ENCODE measurements around the gene AMPD2. TPM values are rescaled to one million over a fixed set of nuclear protein-coding genes. Genes with fewer than 3 reads are reported as not detected.
"Not testable (repeated sequence)": the region's sequence is repeated elsewhere in the genome, so short reads cannot be mapped to it uniquely, and the experiment has no call there.

The AMPD2 gene
- total and polyA plus RNA-seq, 2 experiments from 2014 or later: 61.3 to 79.3 TPM

DNA sequence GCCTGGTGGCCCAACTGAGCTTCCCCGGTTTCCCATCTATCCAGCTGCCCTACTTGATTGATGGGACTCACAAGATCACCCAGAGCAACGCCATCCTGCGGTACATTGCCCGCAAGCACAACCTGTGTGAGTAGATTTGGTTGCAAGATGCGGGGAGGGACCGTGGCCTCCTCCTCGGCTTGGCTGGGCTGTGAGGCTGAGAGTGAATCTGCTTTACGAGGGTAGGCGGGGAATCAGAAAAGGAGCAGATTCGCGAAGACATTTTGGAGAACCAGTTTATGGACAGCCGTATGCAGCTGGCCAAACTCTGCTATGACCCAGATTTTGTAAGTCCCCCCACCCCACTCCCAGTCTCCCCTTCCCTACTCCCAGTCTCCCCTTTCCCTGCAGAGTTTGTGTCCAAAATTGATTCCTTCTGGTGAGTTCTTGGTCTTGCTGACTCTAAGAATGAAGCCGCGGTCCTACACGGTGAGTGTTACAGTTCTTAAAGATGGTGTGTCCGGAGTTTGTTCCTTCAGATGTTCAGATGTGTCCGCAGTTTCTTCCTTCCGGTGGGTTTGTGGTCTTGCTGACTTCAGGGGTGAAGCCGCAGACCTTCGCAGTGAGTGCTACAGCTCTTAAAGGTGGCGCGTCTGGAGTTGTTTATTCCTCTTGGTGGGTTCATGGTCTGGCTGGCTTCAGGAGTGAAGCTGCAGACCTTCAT is 49.8 kb downstream of the AMPD2 start:
- Histone ChIP-seq H3K79me2 (ENCODE audit: insufficient read depth) (no peaks in the 10 kb centered on the region), H3K4me1 (ENCODE audit: insufficient read depth) (peaks cover 5% of the 10 kb centered on the region; the same call in 1 of the 2 replicates), H3K4me2 (ENCODE audit: unreplicated experiment) (no peak overlapping the region), H3F3A (ENCODE audit: insufficient read depth) (no peaks in the 10 kb centered on the region), H4K20me1 (ENCODE audit: insufficient read depth) (no peaks in the 10 kb centered on the region), H3K9me2 (ENCODE audit: insufficient read depth) (no peaks in the 10 kb centered on the region), H3K9ac (no peak overlapping the region), H3K27me3 (replicated peaks; ENCODE audit: insufficient read depth) (no peaks in the 10 kb centered on the region), H3K36me3 (ENCODE audit: low read depth) (no peaks in the 10 kb centered on the region), H3K4me3 (no peak overlapping the region), H3K9me3 (ENCODE audit: low read depth) (no peaks in the 10 kb centered on the region), H3K27ac (no peak overlapping the region), H2AFZ (no peak overlapping the region)
- WGBS, 2 experiments (ENCODE audit: low coverage in 1 of 2, low lambda C conversion rate in 2 of 2, missing lambda C conversion rate in 2 of 2): 87 to 89% methylated on average over 20 to 22 of the region's 22 CpGs
- in situ Hi-C loops (cut with MboI): no loop called here
- no peak for DNase-seq
- TF ChIP-seq EZH2 (IDR thresholded peaks at IDR 0.05; ENCODE audit: insufficient read depth, poor library complexity, severe bottlenecking) (no peak), EZH2phosphoT487 (IDR thresholded peaks at IDR 0.05; ENCODE audit: insufficient read depth, low read depth) (no peak)

DNA sequence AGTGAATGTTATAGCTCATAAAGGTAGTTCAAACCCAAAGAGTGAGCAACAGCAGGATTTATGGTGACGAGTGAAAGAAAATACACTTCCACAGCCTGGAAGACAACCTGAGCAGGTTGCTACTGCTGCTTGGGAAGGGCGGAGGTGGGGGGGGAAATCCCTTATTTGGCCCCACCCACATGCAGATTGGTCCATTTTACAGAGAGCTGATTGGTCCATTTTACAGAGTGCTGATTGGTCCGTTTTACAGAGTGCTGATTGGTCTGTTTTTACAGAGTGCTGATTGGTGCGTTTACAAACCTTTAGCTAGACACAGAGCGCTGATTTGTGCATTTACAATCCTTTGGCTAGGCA is 50.3 kb downstream of the AMPD2 start:
- H3K9ac ChIP-seq; H3K79me2 ChIP-seq (ENCODE audit: insufficient read depth); H4K20me1 ChIP-seq (ENCODE audit: insufficient read depth); H3K27me3 ChIP-seq (replicated peaks; ENCODE audit: insufficient read depth); H3K4me3 ChIP-seq; H3K4me2 ChIP-seq (ENCODE audit: unreplicated experiment); H3K4me1 ChIP-seq (ENCODE audit: insufficient read depth); H2AFZ ChIP-seq; H3F3A ChIP-seq (ENCODE audit: insufficient read depth); H3K9me2 ChIP-seq (ENCODE audit: insufficient read depth); H3K36me3 ChIP-seq (ENCODE audit: low read depth); in situ Hi-C loops (cut with MboI); DNase-seq; H3K9me3 ChIP-seq (ENCODE audit: low read depth); H3K27ac ChIP-seq: not testable (repeated sequence)
- 95 to 96% methylated on average over 4 to 5 of the region's 5 CpGs for WGBS, 2 experiments (ENCODE audit: low coverage in 1 of 2, low lambda C conversion rate in 2 of 2, missing lambda C conversion rate in 2 of 2)

DNA sequence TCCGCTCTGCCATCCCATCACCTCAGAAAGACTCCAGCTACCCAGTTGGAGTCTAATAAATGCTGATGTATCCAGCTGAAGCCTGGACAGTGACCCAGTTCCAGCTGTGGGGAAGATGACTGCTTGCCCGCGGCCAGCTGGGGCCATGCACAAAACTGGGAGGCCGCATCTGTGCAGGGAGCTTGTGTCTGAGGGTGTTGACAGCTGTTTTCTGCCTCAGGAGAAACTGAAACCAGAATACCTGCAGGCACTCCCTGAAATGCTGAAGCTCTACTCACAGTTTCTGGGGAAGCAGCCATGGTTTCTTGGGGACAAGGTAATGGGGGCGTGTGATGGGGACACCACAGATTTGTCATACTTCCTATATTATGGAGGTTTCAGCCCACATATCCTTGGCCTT is 51.4 kb downstream of the AMPD2 start:
- no peak for DNase-seq
- H3K27me3 ChIP-seq (replicated peaks; ENCODE audit: insufficient read depth): no peaks in the 10 kb centered on the region
- WGBS, 2 experiments (ENCODE audit: low coverage in 1 of 2, low lambda C conversion rate in 2 of 2, missing lambda C conversion rate in 2 of 2): 88 to 94% methylated on average over 5 of the region's 5 CpGs
- H3F3A ChIP-seq (ENCODE audit: insufficient read depth): no peaks in the 10 kb centered on the region
- in situ Hi-C loops (cut with MboI): no loop called here
- no peaks in the 10 kb centered on the region for H4K20me1 ChIP-seq (ENCODE audit: insufficient read depth)
- H3K9me2 ChIP-seq (ENCODE audit: insufficient read depth): no peaks in the 10 kb centered on the region
- no peak overlapping the region for H3K27ac ChIP-seq
- no peak overlapping the region for H3K4me3 ChIP-seq
- H3K9ac ChIP-seq: no peak overlapping the region
- H3K4me1 ChIP-seq (ENCODE audit: insufficient read depth): peaks cover 5% of the 10 kb centered on the region; the same call in 1 of the 2 replicates
- no peak for TF ChIP-seq EZH2 (IDR thresholded peaks at IDR 0.05; ENCODE audit: insufficient read depth, poor library complexity, severe bottlenecking)
- TF ChIP-seq EZH2phosphoT487 (IDR thresholded peaks at IDR 0.05; ENCODE audit: insufficient read depth, low read depth): no peak
- H3K79me2 ChIP-seq (ENCODE audit: insufficient read depth): no peaks in the 10 kb centered on the region
- no peaks in the 10 kb centered on the region for H3K9me3 ChIP-seq (ENCODE audit: low read depth)
- no peak overlapping the region for H2AFZ ChIP-seq
- H3K36me3 ChIP-seq (ENCODE audit: low read depth): no peaks in the 10 kb centered on the region
- no peak overlapping the region for H3K4me2 ChIP-seq (ENCODE audit: unreplicated experiment)

DNA sequence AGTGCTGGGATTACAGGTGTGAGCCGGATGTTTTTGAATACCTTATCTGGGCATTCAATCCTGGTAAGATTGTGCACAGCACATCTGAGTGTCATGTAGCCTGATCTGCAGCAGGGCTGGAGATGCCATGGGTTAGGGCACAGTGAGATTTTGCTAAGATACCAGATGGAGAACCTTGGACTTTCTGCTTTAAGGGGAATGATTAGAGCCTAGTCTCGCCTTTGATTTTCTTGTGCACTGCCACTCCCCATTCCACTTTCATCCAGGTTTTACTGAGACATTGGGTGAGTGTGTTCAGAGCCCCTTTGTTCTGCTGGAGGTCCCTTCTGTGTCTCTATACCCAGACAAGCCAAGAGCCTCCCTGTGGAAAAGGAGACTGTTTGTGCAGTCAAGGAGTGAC is 54.2 kb downstream of the AMPD2 start:
- WGBS, 2 experiments (ENCODE audit: low coverage in 1 of 2, low lambda C conversion rate in 2 of 2, missing lambda C conversion rate in 2 of 2): 95 to 96% methylated on average over 2 of the region's 2 CpGs

DNA sequence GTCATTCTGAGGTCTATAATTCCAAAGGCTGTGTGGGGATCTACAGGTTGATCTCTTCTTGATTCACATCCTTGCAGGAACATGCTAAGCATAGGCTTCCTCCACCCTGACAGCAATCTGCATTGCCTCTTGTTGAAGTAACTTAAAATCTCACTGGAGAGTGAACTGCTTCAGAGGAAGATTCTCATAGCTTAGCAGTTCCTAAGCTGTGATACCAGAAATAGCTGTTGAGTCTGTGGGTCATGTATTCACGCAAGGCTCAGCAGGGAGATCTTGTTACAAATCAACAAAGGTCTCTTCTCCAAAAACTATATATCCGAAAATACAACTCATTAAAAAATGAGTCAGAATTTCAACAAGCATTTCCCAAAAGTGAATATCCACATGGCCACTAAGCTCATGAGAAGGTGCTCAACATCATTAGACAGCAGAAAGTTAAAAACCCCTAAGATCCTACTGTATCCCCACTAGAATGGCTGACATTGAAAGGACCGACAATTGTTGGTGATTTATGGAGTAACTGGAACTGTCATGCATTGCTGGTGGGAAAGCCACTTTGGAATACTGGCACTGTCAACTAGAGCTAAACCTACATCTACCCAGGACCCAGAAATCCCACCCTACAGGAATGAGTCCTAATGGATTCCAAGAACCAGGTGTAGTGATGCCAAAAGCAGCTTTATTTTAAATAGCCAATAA is 57.2 kb downstream of the AMPD2 start:
- H3K4me2 ChIP-seq (ENCODE audit: unreplicated experiment); H3K36me3 ChIP-seq (ENCODE audit: low read depth); H2AFZ ChIP-seq; H4K20me1 ChIP-seq (ENCODE audit: insufficient read depth); H3K9me2 ChIP-seq (ENCODE audit: insufficient read depth); H3K27ac ChIP-seq; H3K27me3 ChIP-seq (replicated peaks; ENCODE audit: insufficient read depth); H3K4me1 ChIP-seq (ENCODE audit: insufficient read depth); DNase-seq; H3K9ac ChIP-seq; H3K9me3 ChIP-seq (ENCODE audit: low read depth); H3K4me3 ChIP-seq; H3K79me2 ChIP-seq (ENCODE audit: insufficient read depth); in situ Hi-C loops (cut with MboI); H3F3A ChIP-seq (ENCODE audit: insufficient read depth): not testable (repeated sequence)
- 68 to 80% methylated on average over 3 of the region's 3 CpGs for WGBS, 2 experiments (ENCODE audit: low coverage in 1 of 2, low lambda C conversion rate in 2 of 2, missing lambda C conversion rate in 2 of 2)

More for the DNA sequence above, 54.2 kb downstream of the AMPD2 start:
- H3K36me3 ChIP-seq (ENCODE audit: low read depth); H3K9me3 ChIP-seq (ENCODE audit: low read depth); DNase-seq; H4K20me1 ChIP-seq (ENCODE audit: insufficient read depth); H2AFZ ChIP-seq; H3K9ac ChIP-seq; H3K4me2 ChIP-seq (ENCODE audit: unreplicated experiment); H3K4me1 ChIP-seq (ENCODE audit: insufficient read depth); H3K4me3 ChIP-seq; H3K27ac ChIP-seq; H3K27me3 ChIP-seq (replicated peaks; ENCODE audit: insufficient read depth); H3F3A ChIP-seq (ENCODE audit: insufficient read depth); in situ Hi-C loops (cut with MboI); H3K79me2 ChIP-seq (ENCODE audit: insufficient read depth); H3K9me2 ChIP-seq (ENCODE audit: insufficient read depth): not testable (repeated sequence)
